Astrocyte (in vitro differentiated cells and primary cell): ENCODE data around the gene EXTL2. TPM values are rescaled to one million over a fixed set of nuclear protein-coding genes. Genes with fewer than 3 reads are reported as not detected.

Source experiments
- DNase-seq: peaks from one replicate; pipeline ENCODE4 v3.0.0-alpha.2; 2010; ENCODE audit warnings: low read depth
- FAIRE-seq: peaks from 2 replicates; lab custom pipeline; 2011; peaks lifted over from hg19 to GRCh38; lab: Jason Lieb, UNC
- H2AFZ ChIP-seq: 2 replicates; pipeline ENCODE4 v1.6.0; 2012; ENCODE audit warnings: low read depth, low read length, inconsistent platforms
- H3K27ac ChIP-seq: 2 replicates; pipeline ENCODE4 v1.5.1; 2011; ENCODE audit warnings: low read depth, low read length, inconsistent platforms
- H3K27me3 ChIP-seq: 2 replicates; pipeline ENCODE4 v1.6.0; 2011; ENCODE audit warnings: low read length, inconsistent platforms; ENCODE audit not compliant: insufficient read depth
- H3K36me3 ChIP-seq: 2 replicates; pipeline ENCODE4 v1.5.1; 2011; ENCODE audit warnings: low read length, inconsistent platforms; ENCODE audit not compliant: insufficient read depth
- H3K4me1 ChIP-seq: 2 replicates; pipeline ENCODE4 v1.5.1; 2011; ENCODE audit warnings: low read length, inconsistent platforms; ENCODE audit not compliant: insufficient read depth
- H3K4me2 ChIP-seq: 2 replicates; pipeline ENCODE4 v1.6.0; 2012; ENCODE audit warnings: low read length, inconsistent platforms
- H3K4me3 ChIP-seq: 2 replicates; pipeline ENCODE4 v1.5.1; 2011; ENCODE audit warnings: low read depth, mild to moderate bottlenecking, low read length, inconsistent platforms; ENCODE audit not compliant: insufficient read depth
- H3K79me2 ChIP-seq: 2 replicates; pipeline ENCODE4 v1.6.0; 2012; ENCODE audit warnings: mild to moderate bottlenecking, low read length, inconsistent platforms; ENCODE audit not compliant: insufficient read depth
- H3K9ac ChIP-seq: 2 replicates; pipeline ENCODE4 v1.6.0; 2012; ENCODE audit warnings: mild to moderate bottlenecking, low read length, inconsistent platforms
- H3K9me3 ChIP-seq: 2 replicates; pipeline ENCODE4 v1.5.1; 2012; ENCODE audit warnings: low read depth, mild to moderate bottlenecking, low read length, inconsistent platforms; ENCODE audit not compliant: insufficient read depth
- H4K20me1 ChIP-seq: 2 replicates; pipeline ENCODE4 v1.6.0; 2012; ENCODE audit warnings: low read length, inconsistent platforms; ENCODE audit not compliant: insufficient read depth
- H3K27ac Mint-ChIP-seq: one replicate; pipeline ENCODE4 v1.8.0; 2021; ENCODE audit warnings: mild to moderate bottlenecking, mixed read lengths; ENCODE audit not compliant: unreplicated experiment
- H3K27me3 Mint-ChIP-seq: one replicate; pipeline ENCODE4 v1.8.0; 2021; ENCODE audit warnings: low read depth, mixed read lengths; ENCODE audit not compliant: unreplicated experiment
- H3K36me3 Mint-ChIP-seq: one replicate; pipeline ENCODE4 v1.8.0; 2021; ENCODE audit warnings: low read depth, mixed read lengths; ENCODE audit not compliant: unreplicated experiment
- H3K4me1 Mint-ChIP-seq: one replicate; pipeline ENCODE4 v1.8.0; 2021; ENCODE audit warnings: low read depth, mixed read lengths; ENCODE audit not compliant: unreplicated experiment
- H3K4me3 Mint-ChIP-seq: one replicate; pipeline ENCODE4 v1.8.0; 2021; ENCODE audit warnings: mild to moderate bottlenecking, moderate library complexity, mixed read lengths; ENCODE audit not compliant: unreplicated experiment
- H3K9me3 Mint-ChIP-seq: one replicate; pipeline ENCODE4 v1.8.0; 2021; ENCODE audit warnings: mild to moderate bottlenecking, mixed read lengths; ENCODE audit not compliant: unreplicated experiment
- CTCF ChIP-seq: IDR thresholded peaks from 2 replicates; pipeline ENCODE4 v1.5.1; 2011; ENCODE audit warnings: low read depth, mild to moderate bottlenecking, inconsistent platforms, low read length, moderate library complexity; ENCODE audit not compliant: insufficient read depth
- EZH2 ChIP-seq: IDR thresholded peaks from 2 replicates; pipeline ENCODE4 v1.6.1; 2012; ENCODE audit warnings: mild to moderate bottlenecking, low read length, inconsistent platforms; ENCODE audit not compliant: insufficient read depth
- total RNA-seq: library from RNA; stranded (reverse); gene quantifications from 2 replicates; pipeline ENCODE4 v1.2.1, GENCODE V29; 2021

Gene EXTL2
- total RNA-seq, 1 donor from 2014 or later, result 36.2 TPM

- Mint-ChIP-seq H3K27ac (peak within 1 kb of the TSS; percentile 99), H3K4me1 (peaks cover 19% of the 10 kb centered on the region), H3K4me3 (peak within 1 kb of the TSS; percentile 96), H3K36me3 (peaks cover 8% of the 10 kb centered on the region), H3K27me3 (no peaks in the 10 kb centered on the region), H3K9me3 (no peaks in the 10 kb centered on the region)
- peak within 1 kb of the TSS; percentile 90 for H3K27ac ChIP-seq
- peak within 1 kb of the TSS; percentile 96 for H3K4me3 ChIP-seq
- peaks cover 15% of the 10 kb centered on the region for H3K4me1 ChIP-seq
- DNase-seq (peak; percentile 79), FAIRE-seq (no peak)
- peaks cover 14% of the 10 kb centered on the region for H3K36me3 ChIP-seq
- peak within 1 kb of the TSS; percentile 83 for H2AFZ ChIP-seq
- peaks cover 64% of the 10 kb centered on the region for H3K79me2 ChIP-seq
- peak within 1 kb of the TSS; percentile 90 for H3K4me2 ChIP-seq
- no peak for TF ChIP-seq EZH2
- no peak for TF ChIP-seq CTCF
- no peaks in the 10 kb centered on the region for H3K27me3 ChIP-seq
- peak within 1 kb of the TSS; percentile 97 for H3K9ac ChIP-seq
- peaks cover 10% of the 10 kb centered on the region for H4K20me1 ChIP-seq
- H3K9me3 ChIP-seq, result no peaks in the 10 kb centered on the region
These were observed 1.2 kb upstream of the EXTL2 start, which contains the start of gene SLC30A7 for GRCh38 chr1:100895540-100896480. TSS of gene SLC30A7 (plus strand) at chr1:100896090. CDS start at chr1:100896263, 173 bp downstream.

GRCh38 chr1:100893718-100894117, 924 bp downstream of the EXTL2 start:
- Histone ChIP-seq H3K4me3 (peak overlapping the region; percentile 96), H2AFZ (no peak overlapping the region), H3K4me2 (peak overlapping the region; percentile 90), H3K27ac (no peak overlapping the region), H3K9ac (peak overlapping the region; percentile 97), H3K9me3 (peaks cover 9% of the 10 kb centered on the region), H3K79me2 (peaks cover 55% of the 10 kb centered on the region), H3K27me3 (no peaks in the 10 kb centered on the region), H3K36me3 (no peaks in the 10 kb centered on the region), H3K4me1 (peaks cover 15% of the 10 kb centered on the region), H4K20me1 (peaks cover 10% of the 10 kb centered on the region)
- TF ChIP-seq EZH2 (no peak), CTCF (no peak)
- FAIRE-seq (no peak), DNase-seq (no peak)
- no peak overlapping the region for H3K27ac Mint-ChIP-seq
- H3K36me3 Mint-ChIP-seq, result peaks cover 19% of the 10 kb centered on the region
- no peaks in the 10 kb centered on the region for H3K27me3 Mint-ChIP-seq
- H3K9me3 Mint-ChIP-seq, result peaks cover 12% of the 10 kb centered on the region
- H3K4me3 Mint-ChIP-seq, result peak overlapping the region; percentile 96
- H3K4me1 Mint-ChIP-seq, result peaks cover 19% of the 10 kb centered on the region
